ENCODE results near the gene COX4I1. TPM values are rescaled to one million over a fixed set of nuclear protein-coding genes. Genes with fewer than 3 reads are reported as not detected.

The COX4I1 gene
- total and polyA plus RNA-seq, 10 of the 15 experiments (the other 5 are each of a cell fraction or from before 2014, with no cell fraction given), result 480 to 1,889 (median 872) TPM

GRCh38 chr16:85759136-85759535 lies 40.4 kb upstream of the COX4I1 start:
- BruUV-seq (replicated peaks), result no TSS peak
- no peaks in the 10 kb centered on the region for H3K27me3 ChIP-seq (replicated peaks in 1 of 2; ENCODE audit: control insufficient read depth in 2 of 2, insufficient read depth in 2 of 2, low read length in 1 of 2)
- no peak overlapping the region for H3K4me3 ChIP-seq
- no peak overlapping the region for H3K9ac ChIP-seq (ENCODE audit: control insufficient read depth, insufficient read depth, low read length)
- H3K9me3 ChIP-seq (replicated peaks; ENCODE audit: control insufficient read depth, insufficient read depth, low read length), result no peaks in the 10 kb centered on the region
- H3K4me1 ChIP-seq (ENCODE audit: control insufficient read depth, insufficient read depth, low read length), result peaks cover 53% of the 10 kb centered on the region
- intact Hi-C loops (cut with micrococcal nuclease; ENCODE audit: unreplicated experiment), result loop anchor here (2.0 to 5.0 kb wide), 4 partner anchors 42 to 202 kb away; partner anchors contain the start of gene GINS2
- H3K79me2 ChIP-seq (ENCODE audit: control insufficient read depth, insufficient read depth, low read length), result no peaks in the 10 kb centered on the region
- no peaks in the 10 kb centered on the region for H3K36me3 ChIP-seq (ENCODE audit: control insufficient read depth in 2 of 2, insufficient read depth in 2 of 2, low read length in 1 of 2)
- in situ Hi-C loops (cut with MboI), result no loop called here
- H3K4me2 ChIP-seq (ENCODE audit: control insufficient read depth, insufficient read depth), result peak overlapping the region; percentile 30
- 0 out of 2 replicates have a peak overlapping the region, but pooled peaks have one; percentile 29 for H2AFZ ChIP-seq (ENCODE audit: control insufficient read depth, low read depth, low read length)
- POLR2A ChIA-PET, result interaction anchor here (1.0 kb wide), 1 partner anchor 42 kb away, joined by 3 read pairs; no protein-coding TSS in a partner anchor
- peak; percentile 33 for TF ChIP-seq USF1 (IDR thresholded peaks at IDR 0.05; ENCODE audit: borderline replicate concordance, extremely low read length, insufficient read depth, low read depth, low read length)
- no peak for TF ChIP-seq SRF (IDR thresholded peaks at IDR 0.05; ENCODE audit: low read depth in 2 of 2, low read length in 2 of 2)
- TF ChIP-seq TCF12 (IDR thresholded peaks at IDR 0.05; ENCODE audit: low read depth, low read length), result no peak
- TF ChIP-seq BHLHE40 (IDR thresholded peaks at IDR 0.05; ENCODE audit: borderline replicate concordance in 1 of 2, low read depth in 2 of 2, low read length in 1 of 2), result peak in 1 of 2 experiments; percentile 34; a peak in 1 of 4 replicates
- peak; percentile 52; the same call in 1 of the 2 replicates for TF ChIP-seq SPI1 (IDR thresholded peaks at IDR 0.05; ENCODE audit: borderline replicate concordance, insufficient read depth, low read depth, low read length)
- 41% methylated on average over 16 of the region's 16 CpGs for WGBS (ENCODE audit: insufficient coverage, insufficient replicate concordance, low lambda C conversion rate, missing lambda C conversion rate)
- SMC1A ChIA-PET (ENCODE audit: uncharacterized antibody, unreplicated experiment), result interaction anchor here (1.0 to 3.1 kb wide), 3 partner anchors 73 to 143 kb away, joined by 4 to 11 read pairs (median 5); no protein-coding TSS in a partner anchor
- no peak for FAIRE-seq
- no peak overlapping the region for H3K27ac ChIP-seq (ENCODE audit: control insufficient read depth, insufficient read depth)
- RAD21 ChIA-PET (ENCODE audit: unreplicated experiment), result interaction anchor here (1.6 kb wide), 1 partner anchor 39 kb away, joined by 3 read pairs; no protein-coding TSS in a partner anchor
- no peaks in the 10 kb centered on the region for H4K20me1 ChIP-seq (ENCODE audit: control insufficient read depth, insufficient read depth)
- no peak for DNase-seq (ENCODE audit: low read depth, low spot score)
- peak; percentile 9; the same call in 2 of the 3 replicates for ATAC-seq
- CTCF ChIA-PET, result interaction anchor here (0.6 to 4.0 kb wide), 13 partner anchors 9 to 747 kb away, joined by 3 to 29 read pairs (median 4); no protein-coding TSS in a partner anchor

Measured in GM12878 (cell line).